ENCODE measurements around the gene G0S2. TPM values are rescaled to one million over a fixed set of nuclear protein-coding genes. Genes with fewer than 3 reads are reported as not detected.

Gene G0S2
- polyA plus RNA-seq (ENCODE audit: low read depth in 6 of 6) = 1 to 10 TPM in 2 of 6 donors, not detected in 4; 1.4 to 4.7 TPM

GRCh38 chr1:209674957-209675564 lies at the start of gene G0S2:
Gene G0S2 (plus strand): TSS chr1:209675412. CDS start chr1:209675685, 273 bp downstream.
- Mint-ChIP-seq H3K4me1 (peaks cover 21 to 36% (median 34%) of the 10 kb centered on the region in 3 donors), H3K4me3 (peak within 1 kb of the TSS in 7 of 8 donors; percentile 10 to 80 (median 45)), H3K27me3 (peaks cover 64 to 81% (median 78%) of the 10 kb centered on the region in 3 donors), H3K9me3 (peaks cover 0 to 5% (median 2%) of the 10 kb centered on the region in 7 donors), H3K27ac (peak within 1 kb of the TSS in 5 of 6 donors; percentile 3 to 79 (median 48)), H3K36me3 (no peaks in the 10 kb centered on the region)
- no peak for ATAC-seq (ENCODE audit: low read depth in 2 of 2)
- no peak for DNase-seq

- DNase-seq (no peak), ATAC-seq (ENCODE audit: low read depth in 2 of 2) (no peak)
- no peaks in the 10 kb centered on the region for H3K9me3 Mint-ChIP-seq
- H3K36me3 Mint-ChIP-seq = no peaks in the 10 kb centered on the region
- no peak overlapping the region for H3K4me3 Mint-ChIP-seq
- peaks cover 9 to 25% (median 10%) of the 10 kb centered on the region in 3 donors for H3K27me3 Mint-ChIP-seq
- peaks cover 0 to 6% (median 0%) of the 10 kb centered on the region in 3 donors for H3K4me1 Mint-ChIP-seq
- no peak overlapping the region for H3K27ac Mint-ChIP-seq
Observed at GRCh38 chr1:209625791-209626285, 49.4 kb upstream of the G0S2 start.

GRCh38 chr1:209626346-209627026 lies 48.7 kb upstream of the G0S2 start:
- peaks cover 8 to 31% (median 9%) of the 10 kb centered on the region in 3 donors for H3K27me3 Mint-ChIP-seq
- no peak overlapping the region for H3K27ac Mint-ChIP-seq
- H3K4me3 Mint-ChIP-seq = no peak overlapping the region
- H3K4me1 Mint-ChIP-seq = peaks cover 0 to 6% (median 0%) of the 10 kb centered on the region in 3 donors
- DNase-seq (no peak), ATAC-seq (ENCODE audit: low read depth in 2 of 2) (no peak)
- no peaks in the 10 kb centered on the region for H3K36me3 Mint-ChIP-seq
- H3K9me3 Mint-ChIP-seq = no peaks in the 10 kb centered on the region

GRCh38 chr1:209627027-209627731 lies 48.0 kb upstream of the G0S2 start:
- peaks cover 0 to 6% (median 0%) of the 10 kb centered on the region in 3 donors for H3K4me1 Mint-ChIP-seq
- ATAC-seq (ENCODE audit: low read depth in 2 of 2) (no peak), DNase-seq (no peak)
- no peaks in the 10 kb centered on the region for H3K9me3 Mint-ChIP-seq
- H3K27ac Mint-ChIP-seq = peak overlapping the region in 1 of 6 donors; percentile 44
- peaks cover 1 to 37% (median 13%) of the 10 kb centered on the region in 3 donors for H3K27me3 Mint-ChIP-seq
- H3K4me3 Mint-ChIP-seq = no peak overlapping the region
- no peaks in the 10 kb centered on the region for H3K36me3 Mint-ChIP-seq

- peak; percentile 45 to 57 for ATAC-seq (ENCODE audit: low read depth in 2 of 2)
- DNase-seq = peak; percentile 29
- Mint-ChIP-seq H3K9me3 (no peaks in the 10 kb centered on the region), H3K27me3 (peaks cover 0 to 37% (median 13%) of the 10 kb centered on the region in 3 donors), H3K36me3 (no peaks in the 10 kb centered on the region), H3K27ac (no peak overlapping the region), H3K4me1 (peaks cover 0 to 6% (median 0%) of the 10 kb centered on the region in 3 donors), H3K4me3 (no peak overlapping the region)
Observed at GRCh38 chr1:209627732-209628196, 47.4 kb upstream of the G0S2 start.

- Mint-ChIP-seq H3K27ac (peak overlapping the region in 1 of 6 donors; percentile 71), H3K27me3 (peaks cover 0 to 36% (median 13%) of the 10 kb centered on the region in 3 donors), H3K4me1 (peaks cover 0 to 6% (median 0%) of the 10 kb centered on the region in 3 donors), H3K4me3 (peak overlapping the region in 1 of 8 donors; percentile 35), H3K9me3 (no peaks in the 10 kb centered on the region), H3K36me3 (no peaks in the 10 kb centered on the region)
- ATAC-seq (ENCODE audit: low read depth in 2 of 2) = no peak
- no peak for DNase-seq
Observed at GRCh38 chr1:209628618-209629299, 46.5 kb upstream of the G0S2 start.

GRCh38 chr1:209629621-209630382 lies 45.4 kb upstream of the G0S2 start:
- DNase-seq = no peak
- no peak for ATAC-seq (ENCODE audit: low read depth in 2 of 2)
- H3K27ac Mint-ChIP-seq = no peak overlapping the region
- no peaks in the 10 kb centered on the region for H3K36me3 Mint-ChIP-seq
- peaks cover 0 to 4% (median 0%) of the 10 kb centered on the region in 3 donors for H3K4me1 Mint-ChIP-seq
- H3K27me3 Mint-ChIP-seq = peaks cover 0 to 29% (median 13%) of the 10 kb centered on the region in 3 donors
- no peak overlapping the region for H3K4me3 Mint-ChIP-seq
- no peaks in the 10 kb centered on the region for H3K9me3 Mint-ChIP-seq

- no peak overlapping the region for H3K27ac Mint-ChIP-seq
- H3K36me3 Mint-ChIP-seq = no peaks in the 10 kb centered on the region
- ATAC-seq (ENCODE audit: low read depth in 2 of 2) (no peak), DNase-seq (no peak)
- H3K9me3 Mint-ChIP-seq = no peaks in the 10 kb centered on the region
- peaks cover 0 to 34% (median 13%) of the 10 kb centered on the region in 3 donors for H3K27me3 Mint-ChIP-seq
- peaks cover 0 to 4% (median 0%) of the 10 kb centered on the region in 3 donors for H3K4me1 Mint-ChIP-seq
- no peak overlapping the region for H3K4me3 Mint-ChIP-seq
Observed at GRCh38 chr1:209630383-209631225, 44.6 kb upstream of the G0S2 start.

- H3K27me3 Mint-ChIP-seq = peaks cover 12 to 38% (median 22%) of the 10 kb centered on the region in 3 donors
- H3K4me1 Mint-ChIP-seq = no peaks in the 10 kb centered on the region
- ATAC-seq (ENCODE audit: low read depth in 2 of 2) (peak; percentile 20 to 47), DNase-seq (no peak)
- no peak overlapping the region for H3K27ac Mint-ChIP-seq
- no peak overlapping the region for H3K4me3 Mint-ChIP-seq
- no peaks in the 10 kb centered on the region for H3K36me3 Mint-ChIP-seq
- peaks cover 0 to 2% (median 0%) of the 10 kb centered on the region in 7 donors for H3K9me3 Mint-ChIP-seq
Observed at GRCh38 chr1:209633335-209633997, 41.7 kb upstream of the G0S2 start.

- no peaks in the 10 kb centered on the region for H3K36me3 Mint-ChIP-seq
Observed at GRCh38 chr1:209634005-209634737, 41.0 kb upstream of the G0S2 start.

GRCh38 chr1:209635850-209636249 lies 39.4 kb upstream of the G0S2 start:
- Mint-ChIP-seq H3K4me1 (no peaks in the 10 kb centered on the region), H3K27me3 (peaks cover 4 to 33% (median 27%) of the 10 kb centered on the region in 3 donors), H3K27ac (no peak overlapping the region), H3K4me3 (no peak overlapping the region), H3K9me3 (peaks cover 0 to 2% (median 0%) of the 10 kb centered on the region in 7 donors), H3K36me3 (no peaks in the 10 kb centered on the region)
- ATAC-seq (ENCODE audit: low read depth in 2 of 2) (no peak), DNase-seq (no peak)

More at GRCh38 chr1:209634005-209634737, 41.0 kb upstream of the G0S2 start:
- Mint-ChIP-seq H3K4me3 (no peak overlapping the region), H3K9me3 (peaks cover 0 to 2% (median 0%) of the 10 kb centered on the region in 7 donors), H3K27ac (peak overlapping the region in 1 of 6 donors; percentile 73), H3K27me3 (peaks cover 5 to 36% (median 22%) of the 10 kb centered on the region in 3 donors), H3K4me1 (no peaks in the 10 kb centered on the region)
- ATAC-seq (ENCODE audit: low read depth in 2 of 2) (no peak), DNase-seq (no peak)
